Measurements from ENCODE around the gene PCNX2. TPM values are rescaled to one million over a fixed set of nuclear protein-coding genes. Genes with fewer than 3 reads are reported as not detected.
"Not testable (repeated sequence)": the region's sequence is repeated elsewhere in the genome, so short reads cannot be mapped to it uniquely, and the experiment has no call there.

PCNX2 gene
- total RNA-seq, 2 donors from 2014 or later, result 5.7 to 9.8 TPM

DNA sequence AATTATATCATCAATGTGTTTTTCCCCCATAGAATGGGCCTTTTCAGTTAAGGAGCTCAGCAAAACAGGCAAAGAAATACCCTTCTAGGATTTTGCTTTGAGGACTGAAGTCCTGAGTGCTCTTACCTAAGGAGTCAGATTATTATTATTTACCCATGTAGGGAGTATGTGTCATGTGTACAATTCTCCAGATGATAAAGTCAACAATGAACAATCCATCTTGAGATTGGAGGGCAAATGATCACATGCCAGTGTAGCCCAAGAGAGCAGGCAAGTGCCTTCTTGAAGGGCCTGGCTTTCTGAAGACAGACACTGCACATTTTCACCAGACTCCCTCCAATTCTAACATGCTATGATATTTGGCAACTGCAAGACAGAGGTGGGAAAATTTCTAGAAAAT lies 159.7 kb downstream of the PCNX2 start:
- ATAC-seq (no peak), DNase-seq (no peak)
- intact Hi-C loops (cut with DNase I, micrococcal nuclease), result no loop called here

GRCh38 chr1:233132445-233132844 lies 163.1 kb downstream of the PCNX2 start:
- ATAC-seq, result no peak
- no peak for DNase-seq
- intact Hi-C loops (cut with DNase I, micrococcal nuclease), result no loop called here

DNA sequence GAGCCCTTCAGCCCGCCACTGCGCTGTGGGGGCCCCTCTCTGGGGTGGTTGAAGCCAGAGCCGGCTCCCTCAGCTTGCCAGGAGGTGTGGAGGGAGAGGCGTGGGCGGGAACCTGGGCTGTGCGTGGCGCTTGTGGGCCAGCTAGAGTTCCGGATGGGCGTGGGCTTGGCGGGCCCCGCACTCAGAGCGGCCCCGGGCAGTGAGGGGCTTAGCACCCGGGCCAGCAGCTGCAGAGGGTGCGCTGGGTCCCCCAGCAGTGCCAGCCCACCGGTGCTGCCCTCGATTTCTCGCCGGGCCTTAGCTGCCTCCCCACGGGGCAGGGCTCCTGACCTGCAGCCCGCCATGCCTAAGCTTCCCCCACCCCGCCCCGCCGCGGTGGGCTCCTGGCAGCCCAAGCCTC lies 166.5 kb downstream of the PCNX2 start:
- ATAC-seq; DNase-seq; intact Hi-C loops (cut with DNase I, micrococcal nuclease): not testable (repeated sequence)

DNA sequence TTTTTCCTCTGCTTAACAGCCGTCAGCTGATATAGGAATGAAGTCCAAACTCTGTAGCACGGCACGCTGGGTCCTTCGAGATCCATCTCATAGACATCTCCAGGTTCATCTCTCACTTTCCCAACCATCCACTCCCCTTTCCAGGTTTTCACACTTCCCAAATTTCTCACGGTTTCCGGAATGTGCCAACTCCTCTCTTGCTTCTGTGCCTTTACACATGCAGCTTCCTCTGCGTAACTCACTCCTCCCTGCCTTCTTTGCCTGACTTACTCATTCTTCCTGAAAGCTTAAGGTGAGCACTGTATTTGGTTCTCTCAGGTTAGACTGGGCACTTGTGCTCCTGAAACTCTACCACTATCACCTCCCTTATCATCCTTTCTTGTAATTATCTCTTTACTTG lies 168.4 kb downstream of the PCNX2 start:
- intact Hi-C loops (cut with DNase I, micrococcal nuclease), result no loop called here

GRCh38 chr1:233122779-233123178 lies 172.7 kb downstream of the PCNX2 start:
- intact Hi-C loops (cut with DNase I, micrococcal nuclease), result no loop called here
- ATAC-seq, result no peak
- no peak for DNase-seq

More for the DNA sequence above, 168.4 kb downstream of the PCNX2 start:
- no peak for DNase-seq
- ATAC-seq, result no peak

DNA sequence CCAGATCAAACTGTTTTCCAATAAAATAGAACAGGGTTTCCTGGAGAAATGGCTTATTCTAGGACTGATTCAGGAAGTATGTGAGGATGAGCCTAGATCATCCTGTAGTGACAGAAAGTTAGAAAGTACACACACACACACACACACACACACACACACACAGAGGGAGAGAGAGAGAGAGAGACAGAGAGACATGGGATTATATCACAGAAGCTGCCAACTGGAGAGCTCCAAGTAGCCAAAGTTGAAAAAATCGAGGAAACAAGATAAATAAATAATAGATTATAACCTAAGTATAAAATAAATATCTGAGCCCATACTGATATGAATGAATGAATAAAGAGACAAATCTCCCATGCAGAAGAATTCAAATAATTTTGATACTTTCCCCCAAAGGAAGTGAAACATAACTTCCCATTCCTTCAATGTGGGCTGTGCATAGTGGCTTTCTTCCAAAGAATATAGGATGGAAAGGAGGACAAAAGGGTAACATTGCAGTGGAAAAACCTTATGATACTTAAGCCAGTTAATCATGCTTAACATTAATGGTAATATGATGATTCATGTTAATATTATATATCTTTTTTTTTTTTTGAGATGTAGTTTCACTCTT lies 173.5 kb downstream of the PCNX2 start:
- no peak for ATAC-seq
- intact Hi-C loops (cut with DNase I, micrococcal nuclease), result no loop called here
- no peak for DNase-seq

GRCh38 chr1:233114860-233115259 lies 180.7 kb downstream of the PCNX2 start:
- DNase-seq, result no peak
- ATAC-seq, result no peak
- intact Hi-C loops (cut with DNase I, micrococcal nuclease), result no loop called here

- DNase-seq, result no peak
Measured at GRCh38 chr1:233114159-233114558, 181.4 kb downstream of the PCNX2 start.

DNA sequence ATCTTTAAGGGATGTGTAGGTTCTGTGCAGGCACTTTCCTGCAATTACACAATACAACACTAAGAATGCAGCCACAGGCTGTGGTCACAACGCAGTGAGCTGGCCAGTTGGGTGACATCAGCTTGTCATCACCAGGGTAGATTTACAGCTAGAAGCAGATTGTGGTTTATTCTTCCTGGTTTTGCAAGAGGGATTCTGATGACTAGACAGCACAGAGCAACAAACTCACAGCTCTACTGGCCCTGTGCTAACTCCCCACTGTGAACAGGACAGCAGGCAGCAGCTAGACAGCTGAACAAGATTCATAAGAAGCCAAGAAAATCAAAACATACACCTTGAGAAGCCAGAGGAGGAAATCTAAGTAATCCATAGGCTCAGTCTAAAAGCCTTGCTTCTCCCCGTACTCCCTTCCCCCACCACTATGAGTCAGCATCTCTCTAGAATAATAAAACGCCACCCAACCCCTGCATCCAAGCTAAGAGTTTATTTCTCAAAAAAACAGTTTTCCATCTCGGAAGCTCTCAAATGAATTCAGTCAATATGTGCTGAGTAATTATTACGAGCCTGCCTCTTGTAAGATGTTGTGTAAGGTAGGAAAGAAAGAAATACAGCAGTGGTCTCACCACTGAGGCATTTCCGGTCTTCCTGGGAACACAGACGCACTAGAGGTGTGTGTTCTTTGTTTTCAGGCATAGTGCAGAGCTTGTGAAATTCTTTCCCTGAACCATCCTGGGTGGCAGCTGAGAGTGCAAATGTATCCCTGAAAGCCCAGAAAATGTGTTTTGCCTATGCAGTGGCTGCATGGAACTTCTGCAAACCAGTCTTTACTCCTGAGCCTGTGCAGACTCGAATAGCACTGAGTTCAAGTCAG lies 182.3 kb downstream of the PCNX2 start:
- peak; percentile 86 for ATAC-seq
- intact Hi-C loops (cut with DNase I, micrococcal nuclease), result no loop called here
- peak; percentile 26 to 65 for DNase-seq

More at GRCh38 chr1:233114159-233114558, 181.4 kb downstream of the PCNX2 start:
- intact Hi-C loops (cut with DNase I, micrococcal nuclease), result no loop called here
- no peak for ATAC-seq

DNA sequence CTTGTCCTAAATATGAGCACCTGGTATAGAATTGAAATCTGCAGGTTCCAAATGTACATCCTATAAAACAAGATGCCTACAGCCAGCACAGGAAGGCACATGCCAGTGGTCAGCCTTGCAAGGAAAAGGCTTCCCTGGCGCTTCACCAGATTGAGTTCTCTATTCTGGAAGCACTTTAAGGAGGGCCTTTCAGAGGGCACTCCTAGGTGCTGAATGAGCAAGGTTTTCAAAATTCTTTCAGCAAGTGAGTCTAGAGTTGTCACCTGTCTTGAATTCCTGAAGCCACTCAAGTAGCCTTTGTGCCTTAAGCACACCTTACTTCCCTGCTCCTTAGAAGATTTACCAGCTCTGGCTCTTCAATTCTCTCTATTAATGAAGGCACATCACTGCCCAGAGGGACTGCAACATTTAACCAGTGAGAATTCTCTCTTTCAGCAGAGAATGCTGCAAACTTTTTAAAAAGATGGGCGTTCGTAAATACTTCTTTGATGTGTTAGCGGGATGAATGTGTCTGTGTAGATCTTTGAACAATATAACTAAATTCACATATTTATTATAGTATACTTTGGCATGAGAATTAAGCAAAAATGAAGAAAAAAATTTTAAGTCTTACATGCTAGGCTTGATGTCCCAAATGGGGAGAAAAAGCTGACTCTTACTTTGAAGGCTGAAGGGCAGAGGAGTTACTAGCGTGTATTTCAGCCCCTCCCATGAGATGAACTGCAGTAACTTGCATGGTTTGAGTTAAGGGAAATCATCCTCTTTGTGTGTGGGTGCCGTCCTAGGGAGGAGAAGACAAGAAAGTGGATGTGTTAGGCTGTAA lies 183.1 kb downstream of the PCNX2 start:
- ATAC-seq, result no peak
- no peak for DNase-seq
- intact Hi-C loops (cut with DNase I, micrococcal nuclease), result no loop called here

DNA sequence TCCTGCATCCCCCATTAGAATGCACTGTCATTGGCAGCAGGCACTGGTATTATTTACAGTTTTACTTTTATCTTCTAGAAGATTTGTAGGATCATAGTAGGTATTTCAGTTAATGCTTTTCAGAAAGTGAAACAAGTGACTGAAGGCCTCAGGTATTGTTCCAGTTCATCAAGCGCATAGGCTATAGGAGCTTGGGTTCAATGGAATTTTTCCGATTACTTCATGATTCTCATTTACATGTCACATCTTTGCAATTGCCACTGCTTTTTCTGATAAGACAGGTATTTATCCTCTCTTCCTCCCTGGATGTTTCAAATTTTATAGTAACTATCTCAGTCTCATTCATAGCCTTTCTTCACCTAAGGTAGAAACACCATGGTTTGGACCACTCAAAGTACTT lies 183.8 kb downstream of the PCNX2 start:
- intact Hi-C loops (cut with DNase I, micrococcal nuclease), result no loop called here
- ATAC-seq (no peak), DNase-seq (no peak)

- intact Hi-C loops (cut with DNase I, micrococcal nuclease), result no loop called here
- DNase-seq, result no peak
Measured at GRCh38 chr1:233109096-233109495, 186.4 kb downstream of the PCNX2 start.

DNA sequence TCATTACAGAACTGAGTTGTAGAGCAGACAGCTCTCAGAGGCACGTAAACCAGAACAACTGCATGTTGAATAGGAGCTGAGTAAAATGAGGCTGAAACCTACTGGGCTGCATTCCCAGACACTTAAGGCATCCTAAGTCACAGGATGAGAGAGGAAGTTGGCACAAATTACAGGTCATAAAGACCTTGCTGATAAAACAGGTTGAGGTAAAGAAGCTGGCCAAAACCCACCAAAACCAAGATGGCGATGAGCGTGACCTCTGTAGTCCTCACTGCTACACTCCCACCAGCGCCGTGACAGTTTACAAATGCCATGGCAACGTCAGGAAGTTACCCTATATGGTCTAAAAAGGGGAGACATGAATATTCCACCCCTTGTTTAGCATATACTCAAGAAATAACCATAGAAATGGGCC lies 187.8 kb downstream of the PCNX2 start:
- DNase-seq; ATAC-seq; intact Hi-C loops (cut with DNase I, micrococcal nuclease): not testable (repeated sequence)

More at GRCh38 chr1:233109096-233109495, 186.4 kb downstream of the PCNX2 start:
- no peak for ATAC-seq

GRCh38 chr1:233107130-233107660 lies 188.3 kb downstream of the PCNX2 start:
- intact Hi-C loops (cut with DNase I, micrococcal nuclease), result no loop called here
- ATAC-seq (no peak), DNase-seq (no peak)

- DNase-seq (no peak), ATAC-seq (no peak)
- intact Hi-C loops (cut with DNase I, micrococcal nuclease), result no loop called here
Measured at GRCh38 chr1:233105225-233105624, 190.3 kb downstream of the PCNX2 start.

DNA sequence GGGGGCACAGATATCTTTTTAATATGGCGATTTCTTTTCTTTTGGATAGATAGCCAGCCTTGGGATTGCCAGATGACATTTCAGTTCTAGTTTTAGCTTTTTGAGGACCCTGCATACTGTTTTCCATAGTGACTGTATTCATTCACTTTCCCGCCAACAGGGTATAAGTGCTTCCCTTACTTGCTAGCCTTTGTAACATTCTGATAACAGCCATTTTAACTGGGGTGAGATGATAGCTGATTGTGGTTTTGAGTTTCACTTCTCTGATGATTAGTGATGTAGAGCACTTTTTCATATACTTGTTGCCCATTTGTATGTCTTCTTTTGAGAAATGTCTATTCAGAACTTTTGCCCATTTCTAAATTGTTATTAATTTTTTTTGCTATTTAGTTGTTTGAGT lies 193.2 kb downstream of the PCNX2 start:
- ATAC-seq (no peak), DNase-seq (no peak)
- intact Hi-C loops (cut with DNase I, micrococcal nuclease), result no loop called here

- no peak for DNase-seq
- intact Hi-C loops (cut with DNase I, micrococcal nuclease), result no loop called here
- no peak for ATAC-seq
Measured at GRCh38 chr1:233097959-233098580, 197.5 kb downstream of the PCNX2 start.

DNA sequence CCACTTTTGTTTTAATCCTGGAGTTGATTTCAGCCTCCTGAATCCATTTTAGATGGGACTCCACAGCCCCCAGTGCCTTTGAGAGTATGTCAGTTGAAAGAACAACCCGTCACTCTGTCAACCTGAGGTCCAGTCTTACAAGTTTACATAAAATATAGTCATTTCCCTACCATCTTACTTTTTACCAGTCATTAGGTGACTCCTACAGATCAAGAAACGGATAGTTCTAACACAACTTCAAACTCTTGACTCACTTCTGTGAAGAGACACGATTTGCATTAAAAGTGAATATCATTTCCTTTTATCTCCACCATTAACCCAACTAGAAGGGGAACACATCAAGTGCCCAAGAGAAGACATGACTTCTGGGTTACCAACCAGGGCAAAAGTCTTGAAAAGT lies 198.0 kb downstream of the PCNX2 start:
- intact Hi-C loops (cut with DNase I, micrococcal nuclease), result no loop called here
- no peak for ATAC-seq
- no peak for DNase-seq

DNA sequence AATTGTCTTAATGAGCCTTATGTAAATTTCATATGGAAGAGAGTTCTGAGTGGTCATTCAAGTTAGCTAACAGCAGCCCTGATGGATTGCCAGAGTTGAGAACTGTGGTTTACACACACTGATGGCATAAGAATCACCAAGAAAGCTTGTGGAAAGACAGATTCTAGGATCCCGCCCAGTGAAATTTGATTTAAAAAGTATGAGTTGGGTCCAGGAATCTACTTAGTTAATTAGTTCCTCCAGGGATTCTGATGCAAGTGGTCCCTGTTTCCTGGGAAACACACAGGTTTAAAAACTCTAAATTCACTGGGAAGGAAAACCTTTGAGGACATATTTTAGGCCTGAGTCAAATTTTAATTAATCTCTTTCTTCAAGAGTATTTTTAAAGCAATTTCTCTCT lies 200.8 kb downstream of the PCNX2 start:
- intact Hi-C loops (cut with DNase I, micrococcal nuclease), result no loop called here
- no peak for ATAC-seq
- DNase-seq, result no peak
